Lower lobe of right lung (tissue), 2 donors: ENCODE results near the gene RIPOR3. TPM values are rescaled to one million over a fixed set of nuclear protein-coding genes. Genes with fewer than 3 reads are reported as not detected.

Experiments
- ATAC-seq, 2 donors: fragments of 200-7000 bp; cut with Tn5 transposase; one replicate each; pipeline ENCODE4 v1.9.1; 2020 to 2022; ENCODE audit warnings: mild to moderate bottlenecking in 2 of 2, moderate library complexity in 2 of 2
- DNase-seq: peaks from one replicate; pipeline ENCODE4 v3.0.0-alpha.2; 2020
- H3K27ac ChIP-seq: fragments of 200-600 bp; one replicate; pipeline ENCODE4 v1.8.0; 2022
- H3K27me3 ChIP-seq: fragments of 200-600 bp; one replicate; pipeline ENCODE4 v1.8.0; 2022; ENCODE audit warnings: low read depth
- H3K36me3 ChIP-seq: fragments of 200-600 bp; one replicate; pipeline ENCODE4 v1.8.0; 2022; ENCODE audit warnings: mild to moderate bottlenecking
- H3K4me1 ChIP-seq: fragments of 200-600 bp; one replicate; pipeline ENCODE4 v1.8.0; 2022
- H3K4me3 ChIP-seq: fragments of 200-600 bp; one replicate; pipeline ENCODE4 v1.8.0; 2022; ENCODE audit warnings: mild to moderate bottlenecking
- H3K9me3 ChIP-seq: fragments of 200-600 bp; one replicate; pipeline ENCODE4 v1.8.0; 2022
- CTCF ChIP-seq: fragments of 200-600 bp; IDR thresholded peaks from one replicate; pipeline ENCODE4 v1.8.0; 2022; ENCODE audit warnings: antibody characterized with exemption, mild to moderate bottlenecking
- intact Hi-C: fragments of 100-400 bp; cut with DNase I; formaldehyde crosslinking; loops from one replicate; pipeline ENCODE4 v1.11.0; 2022
- total RNA-seq: library from RNA; stranded (reverse); fragmentation: NEBNext Ultra II Directional; extraction: Animal tissue kit (Norgen Biotek cat#: 25700); gene quantifications from one replicate; pipeline ENCODE4 v1.2.1, GENCODE V29; 2021
- donor health status: DM: no; HTN: yes; CAD: no; lungs with severe emphysema.

The RIPOR3 gene
- total RNA-seq, 1 donor from 2014 or later: 11.0 TPM

GRCh38 chr20:50695135-50695872 lies 4.0 kb upstream of the RIPOR3 start:
- TF ChIP-seq CTCF: no peak
- Histone ChIP-seq H3K27me3 (peaks cover 18% of the 10 kb centered on the region), H3K36me3 (no peaks in the 10 kb centered on the region), H3K27ac (no peak overlapping the region), H3K4me1 (peaks cover 23% of the 10 kb centered on the region), H3K4me3 (no peak overlapping the region), H3K9me3 (no peaks in the 10 kb centered on the region)
- DNase-seq (no peak), ATAC-seq (peak in 1 of 2 donors; percentile 17)
- intact Hi-C loops: no loop called here

- Histone ChIP-seq H3K27me3 (peaks cover 21% of the 10 kb centered on the region), H3K36me3 (no peaks in the 10 kb centered on the region), H3K4me3 (no peak overlapping the region), H3K4me1 (peaks cover 30% of the 10 kb centered on the region), H3K27ac (no peak overlapping the region), H3K9me3 (no peaks in the 10 kb centered on the region)
- TF ChIP-seq CTCF: no peak
- intact Hi-C loops: no loop called here
- DNase-seq (no peak), ATAC-seq (peak in 1 of 2 donors; percentile 58)
Observed at GRCh38 chr20:50694379-50695134, 3.2 kb upstream of the RIPOR3 start.

GRCh38 chr20:50693001-50693400 lies 1.7 kb upstream of the RIPOR3 start:
- intact Hi-C loops: no loop called here
- H3K36me3 ChIP-seq: no peaks in the 10 kb centered on the region
- TF ChIP-seq CTCF: no peak
- no peaks in the 10 kb centered on the region for H3K9me3 ChIP-seq
- H3K4me1 ChIP-seq: peaks cover 30% of the 10 kb centered on the region
- H3K4me3 ChIP-seq: no peak overlapping the region
- ATAC-seq: no peak
- DNase-seq: no peak
- H3K27ac ChIP-seq: no peak overlapping the region
- H3K27me3 ChIP-seq: peaks cover 21% of the 10 kb centered on the region

GRCh38 chr20:50692552-50692933 lies 1.2 kb upstream of the RIPOR3 start:
- Histone ChIP-seq H3K27ac (no peak overlapping the region), H3K27me3 (peaks cover 21% of the 10 kb centered on the region), H3K9me3 (no peaks in the 10 kb centered on the region), H3K36me3 (no peaks in the 10 kb centered on the region), H3K4me1 (peaks cover 30% of the 10 kb centered on the region), H3K4me3 (no peak overlapping the region)
- no peak for TF ChIP-seq CTCF
- intact Hi-C loops: no loop called here
- DNase-seq (no peak), ATAC-seq (no peak)

- peak overlapping the region; percentile 51 for H3K4me3 ChIP-seq
- H3K27ac ChIP-seq: peak overlapping the region; percentile 24
- intact Hi-C loops: no loop called here
- H3K9me3 ChIP-seq: no peaks in the 10 kb centered on the region
- H3K36me3 ChIP-seq: no peaks in the 10 kb centered on the region
- peak in 1 of 2 donors; percentile 13 for ATAC-seq
- peaks cover 30% of the 10 kb centered on the region for H3K4me1 ChIP-seq
- DNase-seq: no peak
- TF ChIP-seq CTCF: no peak
- H3K27me3 ChIP-seq: peaks cover 21% of the 10 kb centered on the region
Observed at GRCh38 chr20:50691573-50692551, 520 bp upstream of the RIPOR3 start.
